IMR-90 (cell line): Measurements from ENCODE around the gene TMEM163. TPM values are rescaled to one million over a fixed set of nuclear protein-coding genes. Genes with fewer than 3 reads are reported as not detected.

Experiments
- ATAC-seq: fragments of 200-7000 bp; cut with Tn5 transposase; 2 replicates; pipeline ENCODE4 v1.9.1; 2020; ENCODE audit warnings: low read depth, mild to moderate bottlenecking, moderate library complexity
- BruUV-seq: library from RNA; stranded (reverse); fragments of 400-500 nt; replicated peaks from 2 replicates; lab custom pipeline; 2021; lab: Mats Ljungman, UMichigan
- CTCF ChIA-PET: fragments of 300-600 bp; formaldehyde crosslinking; extraction: SDS; loops from one replicate; lab custom pipeline; 2021; ENCODE audit warnings: antibody characterized with exemption; lab: Yijun Ruan, JAX
- POLR2A ChIA-PET: fragments of 300-600 bp; sonication (Branson Sonifier 250); formaldehyde crosslinking; loops from one replicate; lab custom pipeline; 2022; ENCODE audit warnings: antibody characterized with exemption; ENCODE audit not compliant: unreplicated experiment; lab: Charles Lee
- DNase-seq: peaks from one replicate; pipeline ENCODE4 v3.0.0; 2013
- H2AFZ ChIP-seq: replicated peaks from 2 replicates; pipeline ENCODE3; 2013; ENCODE audit warnings: low read length, mild to moderate bottlenecking; ENCODE audit not compliant: poor library complexity
- H2AK5ac ChIP-seq: 2 replicates; pipeline ENCODE4 v1.6.1; 2013; ENCODE audit warnings: low read depth, low read length, inconsistent platforms
- H2AK9ac ChIP-seq: replicated peaks from 2 replicates; pipeline ENCODE3; 2013; ENCODE audit warnings: mild to moderate bottlenecking, low read depth, low read length, moderate library complexity; ENCODE audit not compliant: poor library complexity
- H2BK120ac ChIP-seq: 2 replicates; pipeline ENCODE4 v1.6.1; 2013; ENCODE audit warnings: low read depth, low read length, inconsistent platforms
- H2BK15ac ChIP-seq: 3 replicates; pipeline ENCODE4 v1.6.1; 2013; ENCODE audit warnings: low read depth, low read length, inconsistent platforms
- H2BK20ac ChIP-seq: 2 replicates; pipeline ENCODE4 v1.6.1; 2013; ENCODE audit warnings: low read depth, mild to moderate bottlenecking, inconsistent platforms, low read length, moderate library complexity
- H2BK5ac ChIP-seq: 2 replicates; pipeline ENCODE4 v1.6.1; 2013; ENCODE audit warnings: mild to moderate bottlenecking, low read depth, low read length, inconsistent platforms; ENCODE audit not compliant: poor library complexity, severe bottlenecking
- H3K14ac ChIP-seq: replicated peaks from 2 replicates; pipeline ENCODE4 v1.6.1; 2013; ENCODE audit warnings: low read depth, low read length, inconsistent platforms
- H3K18ac ChIP-seq: 2 replicates; pipeline ENCODE4 v1.6.1; 2013; ENCODE audit warnings: low read depth, low read length, control low read depth
- H3K23ac ChIP-seq: 2 replicates; pipeline ENCODE4 v1.6.1; 2013; ENCODE audit warnings: low read depth, low read length, inconsistent platforms
- H3K27ac ChIP-seq: 2 replicates; pipeline ENCODE4 v1.5.1; 2013; ENCODE audit warnings: mild to moderate bottlenecking, control low read depth, low read length; ENCODE audit not compliant: insufficient read depth
- H3K27me3 ChIP-seq: 2 replicates; pipeline ENCODE4 v1.6.1; 2013; ENCODE audit warnings: low read length; ENCODE audit not compliant: control insufficient read depth, insufficient read depth
- H3K36me3 ChIP-seq: 2 replicates; pipeline ENCODE4 v1.6.1; 2013; ENCODE audit warnings: low read length, mixed read lengths; ENCODE audit not compliant: control insufficient read depth, insufficient read depth
- H3K4ac ChIP-seq: 2 replicates; pipeline ENCODE4 v1.6.1; 2013; ENCODE audit warnings: low read depth, low read length, inconsistent platforms
- H3K4me1 ChIP-seq: 2 replicates; pipeline ENCODE4 v1.6.1; 2013; ENCODE audit warnings: low read length, mixed read lengths; ENCODE audit not compliant: control insufficient read depth, insufficient read depth
- H3K4me2 ChIP-seq: 2 replicates; pipeline ENCODE4 v1.6.1; 2013; ENCODE audit warnings: low read depth, mild to moderate bottlenecking, control low read depth, low read length, moderate library complexity
- H3K4me3 ChIP-seq: 2 replicates; pipeline ENCODE4 v1.5.1; 2013; ENCODE audit warnings: low read depth, mild to moderate bottlenecking, control low read depth, low read length, moderate library complexity; ENCODE audit not compliant: insufficient read depth
- H3K56ac ChIP-seq: 2 replicates; pipeline ENCODE4 v1.6.1; 2013; ENCODE audit warnings: low read length, inconsistent platforms; ENCODE audit not compliant: insufficient read depth; ENCODE audit errors: extremely low read depth
- H3K79me1 ChIP-seq, 2 experiments: 2 replicates each; pipeline ENCODE4 v1.6.1; 2013; ENCODE audit warnings: low read length in 2 of 2, inconsistent platforms in 1 of 2, low read depth in 1 of 2
- H3K9ac ChIP-seq: 2 replicates; pipeline ENCODE4 v1.6.1; 2013; ENCODE audit warnings: low read depth, low read length, control low read depth
- H3K9me1 ChIP-seq: 2 replicates; pipeline ENCODE4 v1.6.1; 2013; ENCODE audit warnings: low read length, inconsistent platforms; ENCODE audit not compliant: insufficient read depth
- H3K9me3 ChIP-seq: 2 replicates; pipeline ENCODE4 v1.6.1; 2013; ENCODE audit warnings: low read length; ENCODE audit not compliant: control insufficient read depth, insufficient read depth
- H4K20me1 ChIP-seq: 2 replicates; pipeline ENCODE4 v1.6.1; 2013; ENCODE audit warnings: low read length, inconsistent platforms; ENCODE audit not compliant: insufficient read depth
- H4K5ac ChIP-seq: 2 replicates; pipeline ENCODE4 v1.6.1; 2013; ENCODE audit warnings: mild to moderate bottlenecking, low read depth, low read length, control low read depth
- H4K8ac ChIP-seq, 2 experiments: 2 replicates each; pipeline ENCODE4 v1.6.1; 2013; ENCODE audit warnings: low read depth in 2 of 2, low read length in 2 of 2, control low read depth in 1 of 2, inconsistent platforms in 1 of 2
- H4K91ac ChIP-seq: 2 replicates; pipeline ENCODE4 v1.6.1; 2013; ENCODE audit warnings: low read depth, low read length, inconsistent platforms; ENCODE audit not compliant: insufficient read depth
- BHLHE40 ChIP-seq: fragments of 150-350 bp; IDR thresholded peaks from 2 replicates; pipeline ENCODE4 v1.6.1; 2016; ENCODE audit warnings: mild to moderate bottlenecking, low read depth, low read length
- CEBPB ChIP-seq: IDR thresholded peaks from 2 replicates; pipeline ENCODE4 v1.6.1; 2012; ENCODE audit warnings: low read depth, low read length, improper control_type of control experiment
- CHD1 ChIP-seq: IDR thresholded peaks from 2 replicates; pipeline ENCODE4 v1.6.1; 2012; ENCODE audit warnings: low read depth, low read length, improper control_type of control experiment
- MAFK ChIP-seq: IDR thresholded peaks from 2 replicates; pipeline ENCODE4 v1.6.1; 2012; ENCODE audit warnings: low read depth, low read length, improper control_type of control experiment
- MAZ ChIP-seq: IDR thresholded peaks from 2 replicates; pipeline ENCODE4 v1.6.1; 2012; ENCODE audit warnings: low read depth, mild to moderate bottlenecking, low read length, improper control_type of control experiment, moderate library complexity, borderline replicate concordance
- MXI1 ChIP-seq: IDR thresholded peaks from 2 replicates; pipeline ENCODE4 v1.6.1; 2012; ENCODE audit warnings: low read depth, mild to moderate bottlenecking, low read length, moderate library complexity, borderline replicate concordance
- NFE2L2 ChIP-seq: fragments of 150-350 bp; IDR thresholded peaks from 2 replicates; pipeline ENCODE4 v1.6.1; 2016; ENCODE audit warnings: low read depth, mild to moderate bottlenecking, low read length
- POLR2A ChIP-seq: IDR thresholded peaks from 2 replicates; pipeline ENCODE4 v1.6.1; 2012; ENCODE audit warnings: mild to moderate bottlenecking, low read depth, low read length
- RAD21 ChIP-seq: IDR thresholded peaks from 2 replicates; pipeline ENCODE4 v1.6.1; 2012; ENCODE audit warnings: low read length, improper control_type of control experiment
- RCOR1 ChIP-seq: IDR thresholded peaks from 2 replicates; pipeline ENCODE4 v1.6.1; 2012; ENCODE audit warnings: mild to moderate bottlenecking, low read length, improper control_type of control experiment; ENCODE audit not compliant: insufficient replicate concordance
- RFX5 ChIP-seq: IDR thresholded peaks from 2 replicates; pipeline ENCODE4 v1.8.0; 2012; ENCODE audit warnings: low read depth, mild to moderate bottlenecking, low read length, moderate library complexity
- SMC3 ChIP-seq: fragments of 150-350 bp; IDR thresholded peaks from 2 replicates; pipeline ENCODE4 v1.6.1; 2016; ENCODE audit warnings: low read depth, mild to moderate bottlenecking, antibody characterized with exemption, low read length, moderate library complexity
- WGBS, 2 experiments: methylation state at CpG; one replicate each; pipeline versions ENCODE4 v1.1.5 to v1.1.7; 2013; ENCODE audit warnings: missing lambda C conversion rate in 2 of 2; ENCODE audit not compliant: insufficient read length in 1 of 2; ENCODE audit errors: extremely low coverage in 2 of 2; 5-methylcytosine and 5-hydroxymethylcytosine counted together
- dilution Hi-C: fragments of 300-500 bp; cut with HindIII; formaldehyde crosslinking; loops from one replicate; pipeline ENCODE4 v1.14.3; 2018; ENCODE audit warnings: low sequenced_read_pairs; ENCODE audit not compliant: unreplicated experiment
- in situ Hi-C: fragments of 300-500 bp; cut with MboI; formaldehyde crosslinking; loops from 3 replicates; pipeline ENCODE4 v1.14.3; 2019; ENCODE audit warnings: low sequenced_read_pairs, inconsistent platforms, mixed read lengths
- intact Hi-C: fragments of 100-400 bp; cut with micrococcal nuclease; formaldehyde crosslinking; loops from 2 replicates; pipeline ENCODE4 v1.10.0; 2022
- polyA plus RNA-seq, 3 experiments: library from polyadenylated mRNA; depleted of rRNA; stranded (reverse); fragments of >200 nt; gene quantifications; 2 replicates each; pipeline ENCODE4 v1.2.3, GENCODE V29; 2012; ENCODE audit warnings: low replicate concordance in 1 of 3
- total RNA-seq: library from RNA; depleted of rRNA; stranded (reverse); fragments of >200 nt; gene quantifications from 2 replicates; pipeline ENCODE4 v1.2.3, GENCODE V29; 2012
- TF ChIP-seq, protein P1 (sequence below): fragments of 150-350 bp; IDR thresholded peaks from 2 replicates; pipeline ENCODE4 v1.6.1; 2016; ENCODE audit warnings: low read depth, mild to moderate bottlenecking, low read length, moderate library complexity, borderline replicate concordance
- TF ChIP-seq, protein P2 (sequence below): conservative IDR thresholded peaks from 2 replicates; pipeline ENCODE4 v1.5.1; 2012; ENCODE audit warnings: mild to moderate bottlenecking, low read depth, low read length, improper control_type of control experiment
- TF ChIP-seq, protein P3 (sequence below): fragments of 150-350 bp; IDR thresholded peaks from 2 replicates; pipeline ENCODE4 v1.6.1; 2017; ENCODE audit warnings: mild to moderate bottlenecking, antibody characterized with exemption, low read length, low read depth

TMEM163 gene
- total and polyA plus RNA-seq, 2 of the 4 experiments (the other 2 are of a cell fraction), result not detected

DNA sequence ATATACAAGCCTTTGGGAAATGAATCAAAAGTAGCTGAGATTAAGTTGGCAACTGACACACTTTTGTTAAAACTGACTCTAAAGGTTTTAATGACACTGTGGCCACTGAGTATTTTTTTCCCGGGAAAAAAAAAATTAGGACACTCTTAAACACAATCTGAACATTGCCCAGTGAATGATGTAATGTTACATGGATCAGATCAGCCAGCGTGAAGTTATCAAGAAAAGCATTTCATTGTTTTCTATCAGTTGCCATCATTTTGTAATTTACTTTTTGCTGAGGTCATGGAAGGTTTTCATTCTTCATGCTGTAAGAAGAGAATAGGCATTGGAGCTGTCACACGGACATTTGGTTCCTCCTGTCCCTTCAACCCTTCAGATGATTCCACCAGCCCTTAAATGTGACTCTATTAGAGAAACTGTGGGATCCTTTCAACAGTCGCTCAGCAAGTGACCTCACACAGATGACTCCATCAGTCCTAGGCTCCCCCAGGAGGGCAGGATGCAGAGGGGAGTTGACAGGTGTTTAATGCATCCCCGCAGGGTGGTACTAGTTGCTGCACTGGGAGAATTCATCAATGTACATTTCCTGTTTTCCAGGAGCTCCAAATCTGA lies 300.7 kb downstream of the TMEM163 start:
- H3K4ac ChIP-seq, result no peak overlapping the region
- no peak overlapping the region for H2BK20ac ChIP-seq
- no peak overlapping the region for H4K5ac ChIP-seq
- H4K91ac ChIP-seq, result no peak overlapping the region
- H3K56ac ChIP-seq, result no peak overlapping the region
- H4K8ac ChIP-seq, result no peak overlapping the region
- no peak overlapping the region for H2AK5ac ChIP-seq
- in situ Hi-C loops, result loop anchor here (25.0 kb wide), 1 partner anchor 531 kb away; no protein-coding TSS in a partner anchor
- peaks cover 17% of the 10 kb centered on the region for H3K36me3 ChIP-seq
- no peaks in the 10 kb centered on the region for H3K9me3 ChIP-seq
- POLR2A ChIA-PET, result no interaction called here
- no peak overlapping the region for H3K23ac ChIP-seq
- no peak for ATAC-seq
- H2BK5ac ChIP-seq, result no peak overlapping the region
- no peaks in the 10 kb centered on the region for H3K27me3 ChIP-seq
- no peak for DNase-seq
- H3K14ac ChIP-seq, result no peak overlapping the region
- no TSS peak for BruUV-seq
- H2BK15ac ChIP-seq, result no peak overlapping the region
- H3K79me1 ChIP-seq, result peaks cover 0 to 27% of the 10 kb centered on the region in 2 experiments; a peak in 3 of 4 replicates
- H4K20me1 ChIP-seq, result no peaks in the 10 kb centered on the region; the same call in 1 of the 2 replicates
- peaks cover 4% of the 10 kb centered on the region for H3K4me1 ChIP-seq
- no peak for TF ChIP-seq SMC3
- no peak for TF ChIP-seq MAZ
- TF ChIP-seq MXI1, result no peak
- no peak for TF ChIP-seq POLR2A
- no peak for TF ChIP-seq MAFK
- TF ChIP-seq RAD21, result no peak
- no peak for TF ChIP-seq BHLHE40
- TF ChIP-seq CEBPB, result no peak
- TF ChIP-seq, protein P1, sequence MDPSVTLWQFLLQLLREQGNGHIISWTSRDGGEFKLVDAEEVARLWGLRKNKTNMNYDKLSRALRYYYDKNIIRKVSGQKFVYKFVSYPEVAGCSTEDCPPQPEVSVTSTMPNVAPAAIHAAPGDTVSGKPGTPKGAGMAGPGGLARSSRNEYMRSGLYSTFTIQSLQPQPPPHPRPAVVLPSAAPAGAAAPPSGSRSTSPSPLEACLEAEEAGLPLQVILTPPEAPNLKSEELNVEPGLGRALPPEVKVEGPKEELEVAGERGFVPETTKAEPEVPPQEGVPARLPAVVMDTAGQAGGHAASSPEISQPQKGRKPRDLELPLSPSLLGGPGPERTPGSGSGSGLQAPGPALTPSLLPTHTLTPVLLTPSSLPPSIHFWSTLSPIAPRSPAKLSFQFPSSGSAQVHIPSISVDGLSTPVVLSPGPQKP, result no peak
- TF ChIP-seq RFX5, result no peak
- no peak for TF ChIP-seq RCOR1
- TF ChIP-seq NFE2L2, result no peak
- TF ChIP-seq, protein P2, sequence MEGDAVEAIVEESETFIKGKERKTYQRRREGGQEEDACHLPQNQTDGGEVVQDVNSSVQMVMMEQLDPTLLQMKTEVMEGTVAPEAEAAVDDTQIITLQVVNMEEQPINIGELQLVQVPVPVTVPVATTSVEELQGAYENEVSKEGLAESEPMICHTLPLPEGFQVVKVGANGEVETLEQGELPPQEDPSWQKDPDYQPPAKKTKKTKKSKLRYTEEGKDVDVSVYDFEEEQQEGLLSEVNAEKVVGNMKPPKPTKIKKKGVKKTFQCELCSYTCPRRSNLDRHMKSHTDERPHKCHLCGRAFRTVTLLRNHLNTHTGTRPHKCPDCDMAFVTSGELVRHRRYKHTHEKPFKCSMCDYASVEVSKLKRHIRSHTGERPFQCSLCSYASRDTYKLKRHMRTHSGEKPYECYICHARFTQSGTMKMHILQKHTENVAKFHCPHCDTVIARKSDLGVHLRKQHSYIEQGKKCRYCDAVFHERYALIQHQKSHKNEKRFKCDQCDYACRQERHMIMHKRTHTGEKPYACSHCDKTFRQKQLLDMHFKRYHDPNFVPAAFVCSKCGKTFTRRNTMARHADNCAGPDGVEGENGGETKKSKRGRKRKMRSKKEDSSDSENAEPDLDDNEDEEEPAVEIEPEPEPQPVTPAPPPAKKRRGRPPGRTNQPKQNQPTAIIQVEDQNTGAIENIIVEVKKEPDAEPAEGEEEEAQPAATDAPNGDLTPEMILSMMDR, result no peak
- no peak for TF ChIP-seq CHD1
- TF ChIP-seq, protein P3, sequence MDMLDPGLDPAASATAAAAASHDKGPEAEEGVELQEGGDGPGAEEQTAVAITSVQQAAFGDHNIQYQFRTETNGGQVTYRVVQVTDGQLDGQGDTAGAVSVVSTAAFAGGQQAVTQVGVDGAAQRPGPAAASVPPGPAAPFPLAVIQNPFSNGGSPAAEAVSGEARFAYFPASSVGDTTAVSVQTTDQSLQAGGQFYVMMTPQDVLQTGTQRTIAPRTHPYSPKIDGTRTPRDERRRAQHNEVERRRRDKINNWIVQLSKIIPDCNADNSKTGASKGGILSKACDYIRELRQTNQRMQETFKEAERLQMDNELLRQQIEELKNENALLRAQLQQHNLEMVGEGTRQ, result no peak
- peaks cover 8% of the 10 kb centered on the region for H3K9me1 ChIP-seq
- 100% methylated on average over 1 of the region's 5 CpGs; no CpG with 5 or more reads in 1 of the 2 experiments for WGBS, 2 experiments
- intact Hi-C loops, result no loop called here
- no peak overlapping the region for H3K18ac ChIP-seq
- no peak overlapping the region for H3K27ac ChIP-seq
- no peak overlapping the region for H2AFZ ChIP-seq
- CTCF ChIA-PET, result no interaction called here
- peak overlapping the region; percentile 25 for H2AK9ac ChIP-seq
- dilution Hi-C loops, result no loop called here
- H3K4me3 ChIP-seq, result no peak overlapping the region
- H2BK120ac ChIP-seq, result no peak overlapping the region
- H3K4me2 ChIP-seq, result no peak overlapping the region
- H3K9ac ChIP-seq, result no peak overlapping the region
